Measurements from ENCODE around the gene CFAP77.

DNA sequence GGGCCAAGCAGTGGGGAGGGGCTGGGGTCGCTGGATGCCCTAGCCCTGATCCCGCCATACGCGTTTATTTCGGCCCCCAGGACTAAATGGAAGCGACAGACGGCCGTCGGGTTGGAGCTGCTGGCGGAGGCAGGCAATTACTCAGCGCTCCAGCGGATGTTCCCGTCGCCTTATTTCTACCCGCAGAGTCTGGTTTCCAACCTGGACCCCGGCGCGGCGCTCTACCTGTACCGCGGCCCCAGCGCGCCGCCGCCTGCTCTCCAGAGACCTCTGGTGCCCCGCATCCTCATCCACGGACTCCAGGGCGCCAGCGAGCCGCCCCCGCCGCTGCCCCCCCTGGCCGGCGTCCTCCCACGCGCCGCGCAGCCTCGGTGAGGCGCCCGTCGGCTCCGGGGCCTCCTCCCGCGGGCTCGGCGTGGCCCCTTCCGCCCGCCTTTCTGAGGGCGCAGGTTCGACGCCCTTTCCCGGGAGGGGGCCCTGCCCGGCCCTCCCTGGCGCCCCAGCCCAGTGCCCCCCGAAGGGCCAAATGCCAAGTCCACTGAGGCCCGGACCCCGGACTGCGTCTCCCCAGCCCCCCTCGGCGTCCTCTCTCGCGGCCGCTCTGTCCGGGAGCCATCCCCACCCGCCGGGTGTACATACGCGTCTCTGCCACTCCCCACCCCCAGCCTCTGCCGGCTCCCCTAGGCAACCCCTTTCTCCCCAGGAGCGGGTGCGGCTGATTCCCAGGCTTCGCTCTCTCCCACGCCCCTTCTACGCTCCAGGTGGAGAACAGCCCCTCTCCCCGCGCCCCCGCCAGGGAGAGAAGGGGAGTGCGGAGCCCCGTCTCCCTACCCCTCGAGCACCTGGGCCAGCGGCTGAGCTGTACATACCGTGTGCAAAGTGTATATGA lies 179.4 kb downstream of the CFAP77 start:
- TF ChIP-seq, protein P1, sequence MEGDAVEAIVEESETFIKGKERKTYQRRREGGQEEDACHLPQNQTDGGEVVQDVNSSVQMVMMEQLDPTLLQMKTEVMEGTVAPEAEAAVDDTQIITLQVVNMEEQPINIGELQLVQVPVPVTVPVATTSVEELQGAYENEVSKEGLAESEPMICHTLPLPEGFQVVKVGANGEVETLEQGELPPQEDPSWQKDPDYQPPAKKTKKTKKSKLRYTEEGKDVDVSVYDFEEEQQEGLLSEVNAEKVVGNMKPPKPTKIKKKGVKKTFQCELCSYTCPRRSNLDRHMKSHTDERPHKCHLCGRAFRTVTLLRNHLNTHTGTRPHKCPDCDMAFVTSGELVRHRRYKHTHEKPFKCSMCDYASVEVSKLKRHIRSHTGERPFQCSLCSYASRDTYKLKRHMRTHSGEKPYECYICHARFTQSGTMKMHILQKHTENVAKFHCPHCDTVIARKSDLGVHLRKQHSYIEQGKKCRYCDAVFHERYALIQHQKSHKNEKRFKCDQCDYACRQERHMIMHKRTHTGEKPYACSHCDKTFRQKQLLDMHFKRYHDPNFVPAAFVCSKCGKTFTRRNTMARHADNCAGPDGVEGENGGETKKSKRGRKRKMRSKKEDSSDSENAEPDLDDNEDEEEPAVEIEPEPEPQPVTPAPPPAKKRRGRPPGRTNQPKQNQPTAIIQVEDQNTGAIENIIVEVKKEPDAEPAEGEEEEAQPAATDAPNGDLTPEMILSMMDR (IDR thresholded peaks at IDR 0.05) = no peak
- no peak for TF ChIP-seq POLR2A (IDR thresholded peaks at IDR 0.05)
